ENCODE data around the gene ARRB1. TPM values are rescaled to one million over a fixed set of nuclear protein-coding genes. Genes with fewer than 3 reads are reported as not detected.

Gene ARRB1
- total and polyA plus RNA-seq, 2 of the 13 experiments (the other 11 are each of a cell fraction or from before 2014, with no cell fraction given): 22.5 to 35.7 TPM

GRCh38 chr11:75351791-75352587 lies 528 bp upstream of the ARRB1 start (continued):
- TF ChIP-seq ZNF224 (CRISPR knock-in tag; IDR thresholded peaks at IDR 0.05) (no peak), REXO4 (CRISPR knock-in tag; IDR thresholded peaks at IDR 0.05; ENCODE audit: borderline replicate concordance) (no peak), CENPX (CRISPR knock-in tag; IDR thresholded peaks at IDR 0.05) (no peak), ELF3 (CRISPR knock-in tag; IDR thresholded peaks at IDR 0.05) (peak; percentile 93), ZNF263 (CRISPR knock-in tag; IDR thresholded peaks at IDR 0.05) (peak; percentile 60), ZBTB40 (IDR thresholded peaks at IDR 0.05) (no peak), ZBTB40 (CRISPR knock-in tag; IDR thresholded peaks at IDR 0.05) (peak; percentile 75), ZBTB1 (CRISPR knock-in tag; IDR thresholded peaks at IDR 0.05; ENCODE audit: borderline replicate concordance) (no peak), SKIL (CRISPR knock-in tag; IDR thresholded peaks at IDR 0.05; ENCODE audit: borderline replicate concordance) (peak; percentile 85), RELA (CRISPR knock-in tag; IDR thresholded peaks at IDR 0.05) (no peak), ZNF891 (CRISPR knock-in tag; IDR thresholded peaks at IDR 0.05) (no peak), SIX4 (CRISPR knock-in tag; IDR thresholded peaks at IDR 0.05) (0 out of 2 replicates have a peak, but pooled peaks have one; percentile 18), TBX2 (CRISPR knock-in tag; IDR thresholded peaks at IDR 0.05; ENCODE audit: borderline replicate concordance) (peak; percentile 87; the same call in 1 of the 2 replicates), RXRA (CRISPR knock-in tag; IDR thresholded peaks at IDR 0.05) (peak; percentile 75; the same call in 1 of the 2 replicates), ATM (IDR thresholded peaks at IDR 0.05; ENCODE audit: borderline replicate concordance) (no peak), RORA (CRISPR knock-in tag; IDR thresholded peaks at IDR 0.05) (no peak), MIXL1 (CRISPR knock-in tag; IDR thresholded peaks at IDR 0.05) (peak; percentile 59; the same call in 1 of the 2 replicates), TARDBP (CRISPR knock-in tag; IDR thresholded peaks at IDR 0.05) (peak; percentile 97)
